ENCODE measurements around the gene SNRNP200. TPM values are rescaled to one million over a fixed set of nuclear protein-coding genes. Genes with fewer than 3 reads are reported as not detected.

Gene SNRNP200
- total and polyA plus RNA-seq, 4 donors: 28.1 to 75.2 (median 47.5) TPM

DNA sequence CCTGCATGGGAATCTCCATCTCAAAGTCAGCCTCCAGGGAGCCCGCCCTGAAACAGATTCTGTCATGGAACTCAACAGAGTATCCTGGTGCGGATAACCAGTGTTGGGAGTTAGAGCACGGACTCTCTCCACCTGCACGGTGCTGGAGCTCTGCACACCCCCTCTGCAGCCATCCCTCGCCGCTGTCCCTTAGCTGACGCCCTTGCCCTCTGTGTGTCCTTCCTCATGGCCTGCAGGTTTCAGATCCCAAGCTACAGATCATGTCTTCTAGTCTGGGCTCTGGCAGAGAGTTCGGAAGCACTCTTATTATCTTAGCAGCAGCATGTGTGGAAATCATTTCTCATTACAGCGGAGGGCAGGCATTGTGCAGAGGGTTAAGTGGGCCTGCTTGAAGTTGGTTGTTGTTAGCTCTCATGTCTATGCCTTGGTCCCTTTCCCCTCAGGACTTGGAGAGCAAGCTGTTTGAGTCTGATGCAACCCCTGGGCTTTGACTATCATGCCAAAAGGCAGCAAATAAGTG is 65.5 kb downstream of the SNRNP200 start:
- no peak overlapping the region for H3K27ac ChIP-seq (ENCODE audit: low read depth in 1 of 2, low read length in 2 of 2)
- no peaks in the 10 kb centered on the region for H3K27me3 ChIP-seq (ENCODE audit: control insufficient read depth in 4 of 4, insufficient read depth in 4 of 4, low read length in 3 of 4)
- H3K36me3 ChIP-seq (ENCODE audit: control insufficient read depth in 4 of 4, insufficient read depth in 3 of 4, low read depth in 1 of 4, low read length in 3 of 4): no peaks in the 10 kb centered on the region
- DNase-seq (ENCODE audit: low spot score): no peak
- no peaks in the 10 kb centered on the region for H3K9me3 ChIP-seq (ENCODE audit: control insufficient read depth in 4 of 4, low read length in 3 of 4)
- no peak overlapping the region for H3K4me3 ChIP-seq (ENCODE audit: low read depth in 1 of 3, low read length in 3 of 3)
- 94% methylated on average over 9 of the region's 9 CpGs for WGBS
- no peaks in the 10 kb centered on the region for H3K4me1 ChIP-seq (ENCODE audit: control insufficient read depth in 4 of 4, insufficient read depth in 4 of 4, low read length in 3 of 4)
- no peak overlapping the region for H3K9ac ChIP-seq (ENCODE audit: low read depth in 1 of 2, low read length in 2 of 2)
- TF ChIP-seq SP1 (IDR thresholded peaks at IDR 0.05): no peak
- no peak for TF ChIP-seq YY1 (IDR thresholded peaks at IDR 0.05)
- TF ChIP-seq EGR1 (IDR thresholded peaks at IDR 0.05; ENCODE audit: low read depth in 2 of 2): no peak
- TF ChIP-seq TAF1 (conservative IDR thresholded peaks at IDR 0.05): no peak
- TF ChIP-seq HNF4G (IDR thresholded peaks at IDR 0.05): no peak
- TF ChIP-seq FOXA2 (IDR thresholded peaks at IDR 0.05): no peak
- TF ChIP-seq, protein P1, sequence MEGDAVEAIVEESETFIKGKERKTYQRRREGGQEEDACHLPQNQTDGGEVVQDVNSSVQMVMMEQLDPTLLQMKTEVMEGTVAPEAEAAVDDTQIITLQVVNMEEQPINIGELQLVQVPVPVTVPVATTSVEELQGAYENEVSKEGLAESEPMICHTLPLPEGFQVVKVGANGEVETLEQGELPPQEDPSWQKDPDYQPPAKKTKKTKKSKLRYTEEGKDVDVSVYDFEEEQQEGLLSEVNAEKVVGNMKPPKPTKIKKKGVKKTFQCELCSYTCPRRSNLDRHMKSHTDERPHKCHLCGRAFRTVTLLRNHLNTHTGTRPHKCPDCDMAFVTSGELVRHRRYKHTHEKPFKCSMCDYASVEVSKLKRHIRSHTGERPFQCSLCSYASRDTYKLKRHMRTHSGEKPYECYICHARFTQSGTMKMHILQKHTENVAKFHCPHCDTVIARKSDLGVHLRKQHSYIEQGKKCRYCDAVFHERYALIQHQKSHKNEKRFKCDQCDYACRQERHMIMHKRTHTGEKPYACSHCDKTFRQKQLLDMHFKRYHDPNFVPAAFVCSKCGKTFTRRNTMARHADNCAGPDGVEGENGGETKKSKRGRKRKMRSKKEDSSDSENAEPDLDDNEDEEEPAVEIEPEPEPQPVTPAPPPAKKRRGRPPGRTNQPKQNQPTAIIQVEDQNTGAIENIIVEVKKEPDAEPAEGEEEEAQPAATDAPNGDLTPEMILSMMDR (IDR thresholded peaks at IDR 0.05; ENCODE audit: low read depth, low read length, missing input control): no peak
- TF ChIP-seq HNF4A (conservative IDR thresholded peaks at IDR 0.05): no peak
- TF ChIP-seq, protein P2, sequence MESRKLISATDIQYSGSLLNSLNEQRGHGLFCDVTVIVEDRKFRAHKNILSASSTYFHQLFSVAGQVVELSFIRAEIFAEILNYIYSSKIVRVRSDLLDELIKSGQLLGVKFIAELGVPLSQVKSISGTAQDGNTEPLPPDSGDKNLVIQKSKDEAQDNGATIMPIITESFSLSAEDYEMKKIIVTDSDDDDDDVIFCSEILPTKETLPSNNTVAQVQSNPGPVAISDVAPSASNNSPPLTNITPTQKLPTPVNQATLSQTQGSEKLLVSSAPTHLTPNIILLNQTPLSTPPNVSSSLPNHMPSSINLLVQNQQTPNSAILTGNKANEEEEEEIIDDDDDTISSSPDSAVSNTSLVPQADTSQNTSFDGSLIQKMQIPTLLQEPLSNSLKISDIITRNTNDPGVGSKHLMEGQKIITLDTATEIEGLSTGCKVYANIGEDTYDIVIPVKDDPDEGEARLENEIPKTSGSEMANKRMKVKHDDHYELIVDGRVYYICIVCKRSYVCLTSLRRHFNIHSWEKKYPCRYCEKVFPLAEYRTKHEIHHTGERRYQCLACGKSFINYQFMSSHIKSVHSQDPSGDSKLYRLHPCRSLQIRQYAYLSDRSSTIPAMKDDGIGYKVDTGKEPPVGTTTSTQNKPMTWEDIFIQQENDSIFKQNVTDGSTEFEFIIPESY (IDR thresholded peaks at IDR 0.05): no peak
- no peak for TF ChIP-seq FOXA1 (IDR thresholded peaks at IDR 0.05)
- TF ChIP-seq NR2F2 (IDR thresholded peaks at IDR 0.05): no peak
- TF ChIP-seq, protein P3, sequence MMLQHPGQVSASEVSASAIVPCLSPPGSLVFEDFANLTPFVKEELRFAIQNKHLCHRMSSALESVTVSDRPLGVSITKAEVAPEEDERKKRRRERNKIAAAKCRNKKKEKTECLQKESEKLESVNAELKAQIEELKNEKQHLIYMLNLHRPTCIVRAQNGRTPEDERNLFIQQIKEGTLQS (IDR thresholded peaks at IDR 0.05): no peak
- no peak for TF ChIP-seq GABPA (IDR thresholded peaks at IDR 0.05 in 1 of 2, conservative IDR thresholded peaks at IDR 0.05 in 1 of 2)
- TF ChIP-seq, protein P4, sequence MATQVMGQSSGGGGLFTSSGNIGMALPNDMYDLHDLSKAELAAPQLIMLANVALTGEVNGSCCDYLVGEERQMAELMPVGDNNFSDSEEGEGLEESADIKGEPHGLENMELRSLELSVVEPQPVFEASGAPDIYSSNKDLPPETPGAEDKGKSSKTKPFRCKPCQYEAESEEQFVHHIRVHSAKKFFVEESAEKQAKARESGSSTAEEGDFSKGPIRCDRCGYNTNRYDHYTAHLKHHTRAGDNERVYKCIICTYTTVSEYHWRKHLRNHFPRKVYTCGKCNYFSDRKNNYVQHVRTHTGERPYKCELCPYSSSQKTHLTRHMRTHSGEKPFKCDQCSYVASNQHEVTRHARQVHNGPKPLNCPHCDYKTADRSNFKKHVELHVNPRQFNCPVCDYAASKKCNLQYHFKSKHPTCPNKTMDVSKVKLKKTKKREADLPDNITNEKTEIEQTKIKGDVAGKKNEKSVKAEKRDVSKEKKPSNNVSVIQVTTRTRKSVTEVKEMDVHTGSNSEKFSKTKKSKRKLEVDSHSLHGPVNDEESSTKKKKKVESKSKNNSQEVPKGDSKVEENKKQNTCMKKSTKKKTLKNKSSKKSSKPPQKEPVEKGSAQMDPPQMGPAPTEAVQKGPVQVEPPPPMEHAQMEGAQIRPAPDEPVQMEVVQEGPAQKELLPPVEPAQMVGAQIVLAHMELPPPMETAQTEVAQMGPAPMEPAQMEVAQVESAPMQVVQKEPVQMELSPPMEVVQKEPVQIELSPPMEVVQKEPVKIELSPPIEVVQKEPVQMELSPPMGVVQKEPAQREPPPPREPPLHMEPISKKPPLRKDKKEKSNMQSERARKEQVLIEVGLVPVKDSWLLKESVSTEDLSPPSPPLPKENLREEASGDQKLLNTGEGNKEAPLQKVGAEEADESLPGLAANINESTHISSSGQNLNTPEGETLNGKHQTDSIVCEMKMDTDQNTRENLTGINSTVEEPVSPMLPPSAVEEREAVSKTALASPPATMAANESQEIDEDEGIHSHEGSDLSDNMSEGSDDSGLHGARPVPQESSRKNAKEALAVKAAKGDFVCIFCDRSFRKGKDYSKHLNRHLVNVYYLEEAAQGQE (IDR thresholded peaks at IDR 0.05): no peak
- TF ChIP-seq RXRA (IDR thresholded peaks at IDR 0.05): no peak
- TF ChIP-seq, protein P5, sequence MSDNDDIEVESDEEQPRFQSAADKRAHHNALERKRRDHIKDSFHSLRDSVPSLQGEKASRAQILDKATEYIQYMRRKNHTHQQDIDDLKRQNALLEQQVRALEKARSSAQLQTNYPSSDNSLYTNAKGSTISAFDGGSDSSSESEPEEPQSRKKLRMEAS (IDR thresholded peaks at IDR 0.05): no peak
- TF ChIP-seq RAD21 (IDR thresholded peaks at IDR 0.05): no peak
- no peak for TF ChIP-seq JUND (IDR thresholded peaks at IDR 0.05)
